ENCODE data around the gene ELL.
"Not testable (repeated sequence)": the region's sequence is repeated elsewhere in the genome, so short reads cannot be mapped to it uniquely, and the experiment has no call there.

ELL gene

GRCh38 chr19:18417250-18418028, 104.4 kb downstream of the ELL start:
- Histone ChIP-seq H3K36me3 (ENCODE audit: control insufficient read depth, low read depth, low read length) (no peaks in the 10 kb centered on the region), H3K9ac (ENCODE audit: low read length) (peak overlapping the region; percentile 93), H3K27me3 (ENCODE audit: control insufficient read depth, insufficient read depth, low read length) (peaks cover 46% of the 10 kb centered on the region), H3K4me1 (ENCODE audit: control insufficient read depth, low read depth, low read length) (peaks cover 10% of the 10 kb centered on the region), H3K4me3 (ENCODE audit: low read length) (peak overlapping the region; percentile 65), H3K27ac (ENCODE audit: low read length) (no peak overlapping the region), H3K9me3 (ENCODE audit: control insufficient read depth, low read depth, low read length) (no peaks in the 10 kb centered on the region)

GRCh38 chr19:18416778-18417249, 105.1 kb downstream of the ELL start:
- Histone ChIP-seq H3K27me3 (ENCODE audit: control insufficient read depth, insufficient read depth, low read length) (peaks cover 46% of the 10 kb centered on the region), H3K9me3 (ENCODE audit: control insufficient read depth, low read depth, low read length) (no peaks in the 10 kb centered on the region), H3K9ac (ENCODE audit: low read length) (peak overlapping the region; percentile 93), H3K36me3 (ENCODE audit: control insufficient read depth, low read depth, low read length) (no peaks in the 10 kb centered on the region), H3K4me3 (ENCODE audit: low read length) (peak overlapping the region; percentile 65), H3K27ac (ENCODE audit: low read length) (peak overlapping the region; percentile 86), H3K4me1 (ENCODE audit: control insufficient read depth, low read depth, low read length) (peaks cover 10% of the 10 kb centered on the region)

GRCh38 chr19:18415178-18415867, 106.5 kb downstream of the ELL start:
- H3K9me3 ChIP-seq (ENCODE audit: control insufficient read depth, low read depth, low read length), result no peaks in the 10 kb centered on the region
- H3K27me3 ChIP-seq (ENCODE audit: control insufficient read depth, insufficient read depth, low read length), result peaks cover 35% of the 10 kb centered on the region
- peaks cover 10% of the 10 kb centered on the region for H3K4me1 ChIP-seq (ENCODE audit: control insufficient read depth, low read depth, low read length)
- no peak overlapping the region for H3K27ac ChIP-seq (ENCODE audit: low read length)
- H3K4me3 ChIP-seq (ENCODE audit: low read length), result no peak overlapping the region
- no peak overlapping the region for H3K9ac ChIP-seq (ENCODE audit: low read length)
- no peaks in the 10 kb centered on the region for H3K36me3 ChIP-seq (ENCODE audit: control insufficient read depth, low read depth, low read length)

GRCh38 chr19:18414504-18415177, 107.2 kb downstream of the ELL start:
- H3K36me3 ChIP-seq (ENCODE audit: control insufficient read depth, low read depth, low read length), result no peaks in the 10 kb centered on the region
- H3K27ac ChIP-seq (ENCODE audit: low read length), result no peak overlapping the region
- H3K27me3 ChIP-seq (ENCODE audit: control insufficient read depth, insufficient read depth, low read length), result peaks cover 28% of the 10 kb centered on the region
- H3K4me1 ChIP-seq (ENCODE audit: control insufficient read depth, low read depth, low read length), result peaks cover 10% of the 10 kb centered on the region
- no peaks in the 10 kb centered on the region for H3K9me3 ChIP-seq (ENCODE audit: control insufficient read depth, low read depth, low read length)
- no peak overlapping the region for H3K9ac ChIP-seq (ENCODE audit: low read length)
- no peak overlapping the region for H3K4me3 ChIP-seq (ENCODE audit: low read length)

- Histone ChIP-seq H3K27me3 (ENCODE audit: control insufficient read depth, insufficient read depth, low read length) (peaks cover 15% of the 10 kb centered on the region), H3K4me3 (ENCODE audit: low read length) (no peak overlapping the region), H3K4me1 (ENCODE audit: control insufficient read depth, low read depth, low read length) (peaks cover 7% of the 10 kb centered on the region), H3K36me3 (ENCODE audit: control insufficient read depth, low read depth, low read length) (no peaks in the 10 kb centered on the region), H3K27ac (ENCODE audit: low read length) (no peak overlapping the region), H3K9me3 (ENCODE audit: control insufficient read depth, low read depth, low read length) (no peaks in the 10 kb centered on the region), H3K9ac (ENCODE audit: low read length) (no peak overlapping the region)
Measured at GRCh38 chr19:18412610-18413239, 109.1 kb downstream of the ELL start.

GRCh38 chr19:18408053-18408476, 113.8 kb downstream of the ELL start:
- Histone ChIP-seq H3K4me1 (ENCODE audit: control insufficient read depth, low read depth, low read length) (no peaks in the 10 kb centered on the region), H3K9ac (ENCODE audit: low read length) (no peak overlapping the region), H3K27me3 (ENCODE audit: control insufficient read depth, insufficient read depth, low read length) (no peaks in the 10 kb centered on the region), H3K27ac (ENCODE audit: low read length) (no peak overlapping the region), H3K4me3 (ENCODE audit: low read length) (no peak overlapping the region), H3K36me3 (ENCODE audit: control insufficient read depth, low read depth, low read length) (no peaks in the 10 kb centered on the region), H3K9me3 (ENCODE audit: control insufficient read depth, low read depth, low read length) (no peaks in the 10 kb centered on the region)

GRCh38 chr19:18406749-18407148, 115.1 kb downstream of the ELL start:
- no peaks in the 10 kb centered on the region for H3K9me3 ChIP-seq (ENCODE audit: control insufficient read depth, low read depth, low read length)

DNA sequence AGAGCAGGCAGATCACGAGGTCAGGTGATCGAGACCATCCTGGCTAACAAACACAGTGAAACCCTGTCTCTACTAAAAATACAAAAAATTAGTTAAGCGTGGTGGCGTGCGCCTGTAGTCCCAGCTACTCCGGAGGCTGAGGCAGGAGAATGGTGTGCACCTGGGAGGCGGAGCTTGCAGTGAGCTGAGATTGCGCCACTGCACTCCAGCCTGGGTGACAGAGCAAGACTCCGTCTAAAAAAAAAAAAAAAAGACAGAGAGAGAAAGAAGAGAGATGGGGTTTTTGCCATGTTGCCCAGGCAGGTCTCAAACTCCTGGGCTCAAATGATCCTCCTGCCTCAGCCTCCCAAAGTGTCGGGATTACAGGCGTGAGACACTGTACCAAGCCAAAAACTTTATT, 116.1 kb downstream of the ELL start:
- not testable (repeated sequence) for H3K9ac ChIP-seq (ENCODE audit: low read length); H3K27ac ChIP-seq (ENCODE audit: low read length); H3K36me3 ChIP-seq (ENCODE audit: control insufficient read depth, low read depth, low read length); H3K27me3 ChIP-seq (ENCODE audit: control insufficient read depth, insufficient read depth, low read length); H3K4me3 ChIP-seq (ENCODE audit: low read length); H3K9me3 ChIP-seq (ENCODE audit: control insufficient read depth, low read depth, low read length); H3K4me1 ChIP-seq (ENCODE audit: control insufficient read depth, low read depth, low read length)

More at GRCh38 chr19:18406749-18407148, 115.1 kb downstream of the ELL start:
- Histone ChIP-seq H3K27me3 (ENCODE audit: control insufficient read depth, insufficient read depth, low read length) (no peaks in the 10 kb centered on the region), H3K4me1 (ENCODE audit: control insufficient read depth, low read depth, low read length) (no peaks in the 10 kb centered on the region), H3K4me3 (ENCODE audit: low read length) (no peak overlapping the region), H3K36me3 (ENCODE audit: control insufficient read depth, low read depth, low read length) (no peaks in the 10 kb centered on the region), H3K9ac (ENCODE audit: low read length) (no peak overlapping the region), H3K27ac (ENCODE audit: low read length) (no peak overlapping the region)

DNA sequence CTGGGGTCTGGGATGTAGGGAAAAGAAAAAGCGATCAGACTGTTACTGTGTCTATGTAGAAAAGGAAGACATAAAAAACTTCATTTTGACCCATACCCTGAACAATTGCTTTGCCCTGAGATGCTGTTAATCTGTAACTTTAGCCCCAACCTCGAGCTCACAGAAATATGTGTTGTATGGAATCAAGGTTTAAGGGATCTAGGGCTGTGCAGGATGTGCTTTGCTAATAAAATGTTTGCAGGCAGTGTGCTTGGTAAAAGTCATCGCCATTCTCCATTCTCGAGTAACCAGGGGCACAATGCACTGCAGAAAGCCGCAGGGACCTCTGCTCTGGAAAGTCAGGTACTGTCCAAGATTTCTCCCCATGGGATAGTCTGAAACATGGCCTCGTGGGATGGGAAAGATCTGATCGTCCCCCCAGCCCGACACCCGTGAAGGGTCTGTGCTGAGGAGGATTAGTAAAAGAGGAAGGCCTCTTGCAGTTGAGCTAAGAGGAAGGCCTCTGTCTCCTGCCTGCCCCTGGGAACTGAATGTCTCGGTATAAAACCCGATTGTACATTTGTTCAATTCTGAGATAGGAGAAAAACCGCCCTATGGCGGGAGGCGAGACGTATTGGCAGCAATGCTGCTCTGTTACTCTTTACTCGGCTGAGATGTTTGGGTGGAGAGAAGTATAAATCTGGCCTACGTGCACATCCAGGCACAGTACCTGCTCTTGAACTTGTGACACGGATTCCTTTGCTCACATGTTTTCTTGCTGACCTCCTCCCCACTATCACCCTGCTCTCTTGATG, 119.2 kb downstream of the ELL start:
- not testable (repeated sequence) for H3K27me3 ChIP-seq (ENCODE audit: control insufficient read depth, insufficient read depth, low read length); H3K9me3 ChIP-seq (ENCODE audit: control insufficient read depth, low read depth, low read length); H3K9ac ChIP-seq (ENCODE audit: low read length); H3K27ac ChIP-seq (ENCODE audit: low read length); H3K36me3 ChIP-seq (ENCODE audit: control insufficient read depth, low read depth, low read length); H3K4me1 ChIP-seq (ENCODE audit: control insufficient read depth, low read depth, low read length); H3K4me3 ChIP-seq (ENCODE audit: low read length)

GRCh38 chr19:18401580-18402112, 120.2 kb downstream of the ELL start:
- Histone ChIP-seq H3K9ac (ENCODE audit: low read length) (no peak overlapping the region), H3K27ac (ENCODE audit: low read length) (no peak overlapping the region), H3K4me3 (ENCODE audit: low read length) (no peak overlapping the region), H3K36me3 (ENCODE audit: control insufficient read depth, low read depth, low read length) (no peaks in the 10 kb centered on the region), H3K9me3 (ENCODE audit: control insufficient read depth, low read depth, low read length) (no peaks in the 10 kb centered on the region), H3K4me1 (ENCODE audit: control insufficient read depth, low read depth, low read length) (peaks cover 7% of the 10 kb centered on the region), H3K27me3 (ENCODE audit: control insufficient read depth, insufficient read depth, low read length) (peaks cover 8% of the 10 kb centered on the region)
